GM20431 (cell line): Measurements from ENCODE around the gene GNPTG.

Experiments used
- in situ Hi-C: fragments of 300-500 bp; cut with MseI, MboI; formaldehyde crosslinking; loops from one replicate; pipeline ENCODE4 v1.15.0; 2020; ENCODE audit warnings: low sequenced_read_pairs; ENCODE audit not compliant: unreplicated experiment

The GNPTG gene

GRCh38 chr16:1387331-1387730 is 35.6 kb downstream of the GNPTG start:
- in situ Hi-C loops = no loop called here

DNA sequence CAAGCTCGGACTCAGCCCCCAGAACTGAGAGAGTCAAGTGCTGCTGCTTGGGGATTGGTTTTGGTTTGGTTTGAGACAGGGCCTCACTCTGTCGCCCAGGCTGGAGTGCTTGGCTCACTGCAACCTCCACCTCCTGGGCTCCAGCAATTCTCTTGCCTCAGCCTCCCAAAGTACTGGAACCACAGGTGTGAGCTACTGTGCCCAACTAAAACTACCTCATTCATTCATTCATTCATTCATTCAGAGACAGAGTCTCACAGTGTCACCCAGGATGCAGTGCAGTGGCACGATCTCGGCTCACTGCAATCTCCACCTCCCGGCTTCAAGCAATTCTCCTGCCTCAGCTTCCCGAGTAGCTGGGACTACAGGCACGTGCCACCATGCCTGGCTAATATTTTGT is 38.0 kb downstream of the GNPTG start:
- in situ Hi-C loops = no loop called here

- in situ Hi-C loops = no loop called here
These were observed 38.6 kb downstream of the GNPTG start for GRCh38 chr16:1390239-1390779.

GRCh38 chr16:1392826-1393225 is 41.1 kb downstream of the GNPTG start:
- in situ Hi-C loops = no loop called here

DNA sequence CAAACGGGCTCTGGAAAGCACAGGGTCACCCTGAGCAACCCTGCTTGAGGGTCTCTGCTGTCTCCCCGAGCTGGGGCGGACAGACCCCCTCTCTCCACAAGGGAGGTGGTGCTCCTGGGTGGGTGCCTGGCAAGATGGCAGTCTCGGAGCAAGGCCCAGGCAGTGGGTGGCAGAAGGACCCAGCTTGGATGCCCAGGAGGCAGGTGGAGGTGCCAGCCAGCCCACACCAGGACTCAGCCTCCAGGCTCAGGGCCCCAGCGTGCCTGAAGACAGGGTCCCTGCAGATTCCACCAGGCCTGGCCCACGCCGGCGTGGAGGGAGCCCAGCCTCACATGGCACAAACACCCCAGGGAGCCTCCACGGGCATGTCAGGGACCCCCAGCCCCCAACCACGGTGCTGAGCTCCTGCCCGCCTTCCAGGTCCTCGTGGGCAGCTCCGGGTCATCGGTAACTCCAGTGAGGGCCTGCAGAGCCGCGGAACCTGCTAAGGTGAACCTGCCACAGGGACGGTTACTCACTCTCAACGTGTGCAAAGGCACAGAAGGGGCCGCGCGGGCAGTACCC is 42.0 kb downstream of the GNPTG start:
- in situ Hi-C loops = no loop called here

DNA sequence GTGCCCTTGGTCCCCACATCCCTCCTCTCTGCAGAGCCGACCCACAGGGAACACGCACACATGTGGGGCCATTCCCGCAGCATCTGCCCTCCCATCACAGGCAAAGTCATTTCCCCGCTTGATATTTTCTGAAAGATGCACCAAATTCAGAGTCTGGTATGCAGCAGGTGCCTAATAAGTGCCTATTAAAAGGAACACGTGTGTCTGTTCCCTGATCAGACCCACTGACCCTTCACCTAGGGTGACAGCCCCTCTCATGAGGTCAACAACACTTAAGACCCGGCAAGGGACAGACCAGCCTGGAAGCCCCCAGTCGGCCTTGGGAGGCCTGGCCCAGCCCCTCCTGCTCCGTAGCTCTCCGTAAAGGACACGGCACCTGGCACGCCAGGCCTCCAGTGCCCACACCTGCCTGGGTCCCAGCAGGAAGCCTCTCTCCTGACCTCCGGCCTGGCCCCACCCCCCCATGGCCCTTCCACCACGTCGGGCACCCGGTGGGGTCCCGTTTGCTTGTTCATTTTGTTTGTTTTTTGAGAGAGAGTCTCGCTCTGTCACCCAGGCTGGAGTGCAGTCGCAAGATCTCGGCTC is 42.7 kb downstream of the GNPTG start:
- in situ Hi-C loops = no loop called here

DNA sequence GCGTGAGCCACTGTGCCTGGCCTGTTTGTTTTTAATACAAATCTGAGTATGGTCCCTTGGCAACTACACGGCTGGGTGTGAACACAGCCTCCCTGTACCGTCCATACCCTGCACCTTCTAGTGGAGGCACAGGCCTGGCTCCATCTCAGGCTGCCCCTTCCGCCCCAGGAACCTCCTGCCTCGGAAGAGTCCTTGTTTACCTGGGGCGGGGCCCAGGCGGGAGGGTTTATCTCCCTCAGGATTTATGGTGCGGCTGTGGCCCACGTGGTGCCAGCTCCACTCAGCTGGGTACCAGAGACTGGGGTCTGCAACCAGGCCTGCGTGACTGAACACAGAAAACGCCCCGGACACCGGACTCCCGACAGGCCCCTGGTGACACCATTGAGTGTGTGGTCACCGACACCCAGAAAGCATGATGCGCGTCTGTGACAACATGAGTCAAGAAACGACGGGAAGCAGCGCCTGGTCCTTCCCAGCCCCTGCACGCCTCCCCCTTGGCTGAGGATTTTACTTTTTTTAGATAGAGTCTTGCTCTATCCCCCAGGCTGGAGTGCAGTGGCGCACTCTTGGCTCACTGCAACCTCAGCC is 43.8 kb downstream of the GNPTG start:
- in situ Hi-C loops = no loop called here

- in situ Hi-C loops = no loop called here
These were observed 46.0 kb downstream of the GNPTG start for GRCh38 chr16:1397779-1398178.

DNA sequence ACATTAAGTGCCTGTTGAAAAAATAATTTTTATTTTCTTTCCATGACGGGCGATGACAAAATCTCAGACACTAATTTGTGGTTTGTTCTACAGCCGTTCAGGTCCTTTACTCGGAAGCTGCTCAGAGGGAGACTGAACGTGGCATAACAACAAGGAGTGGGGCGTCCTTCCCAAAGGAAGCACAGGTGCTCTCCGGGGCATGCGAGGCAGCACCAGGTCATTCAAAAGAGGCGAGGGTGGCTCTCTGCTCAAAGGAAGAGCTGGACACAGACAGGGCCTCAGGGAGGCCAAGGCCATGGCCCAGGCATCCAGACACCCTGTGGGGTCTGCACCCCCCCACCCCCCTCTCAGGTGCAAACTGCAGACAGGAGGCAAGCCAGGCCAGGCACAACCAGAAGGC is 46.6 kb downstream of the GNPTG start:
- in situ Hi-C loops = no loop called here

DNA sequence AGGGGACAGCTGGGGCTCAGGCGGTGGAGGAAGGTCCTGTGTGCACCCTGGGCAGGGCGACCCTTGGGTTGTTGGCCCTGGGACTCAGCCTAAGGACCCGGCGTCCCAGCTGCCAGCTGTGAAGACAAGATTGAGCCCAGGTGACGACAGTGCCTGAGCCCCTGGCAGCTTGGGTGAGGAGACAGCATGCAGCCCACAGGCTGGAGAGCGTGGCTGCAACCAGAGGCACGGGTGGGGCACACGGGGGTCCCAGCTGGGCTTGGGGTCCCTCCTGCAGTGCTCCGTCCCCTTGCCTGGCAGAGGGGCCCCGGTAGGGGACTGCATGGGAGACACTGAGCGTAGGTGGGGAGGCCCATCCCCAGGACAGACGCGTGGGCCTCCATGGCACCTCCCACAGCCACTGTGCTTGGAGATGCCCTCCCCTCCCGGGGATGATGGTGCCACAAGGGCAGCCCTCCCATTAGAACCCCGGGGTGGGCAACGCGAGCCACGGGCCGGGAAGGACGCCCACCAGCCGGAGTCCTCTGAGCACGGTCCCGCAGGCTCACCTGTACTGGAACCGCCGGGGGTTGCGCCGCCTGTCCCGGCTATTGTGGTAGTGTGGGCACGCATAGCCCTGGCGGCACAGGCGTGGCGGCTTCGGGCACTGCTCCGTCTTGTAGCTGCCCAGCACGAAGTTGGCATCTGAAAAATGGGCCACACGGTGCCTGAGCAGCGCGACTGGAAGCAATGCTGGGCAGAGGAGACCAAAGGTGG is 47.3 kb downstream of the GNPTG start:
- in situ Hi-C loops = no loop called here

- in situ Hi-C loops = no loop called here
These were observed 49.5 kb downstream of the GNPTG start for GRCh38 chr16:1401061-1401757.

DNA sequence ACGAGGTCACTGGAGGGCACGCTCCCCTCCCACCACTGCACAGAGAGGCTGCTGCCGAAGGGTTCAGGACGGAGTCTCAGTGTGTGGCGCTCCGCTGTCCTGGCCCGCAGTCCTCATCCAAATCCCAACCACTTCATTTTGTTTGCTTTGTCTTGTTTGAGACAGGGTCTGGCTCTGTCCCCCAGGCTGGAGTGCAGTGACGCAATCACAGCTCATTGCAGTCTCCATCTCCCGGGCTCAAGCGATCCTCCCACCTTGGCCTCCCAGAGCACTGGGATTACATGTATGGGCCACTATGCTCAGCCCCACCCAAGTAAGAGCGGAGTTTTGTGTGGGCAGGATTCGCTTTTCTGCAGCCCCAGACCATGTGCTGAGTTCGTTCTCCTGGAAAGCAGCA is 50.0 kb downstream of the GNPTG start:
- in situ Hi-C loops = no loop called here

DNA sequence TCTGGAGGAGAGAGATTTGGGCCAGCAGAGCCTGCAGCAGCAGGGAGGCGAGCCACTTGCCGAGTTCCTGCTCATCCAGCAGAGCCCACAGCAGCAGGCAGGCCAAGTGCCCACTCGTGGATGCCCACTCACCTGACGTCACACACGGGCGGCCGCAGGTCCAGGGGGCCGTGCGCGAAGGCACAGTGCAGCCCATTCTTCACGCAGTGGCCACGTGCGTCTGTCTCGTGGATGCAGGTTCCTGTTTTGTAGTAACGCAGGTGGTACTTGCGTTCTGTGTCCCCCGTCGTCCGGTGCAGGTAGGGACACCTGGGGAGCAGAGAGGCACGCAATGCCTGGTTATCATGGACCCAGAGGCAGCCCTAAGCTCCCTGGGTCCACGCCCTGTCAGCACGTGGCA is 51.3 kb downstream of the GNPTG start:
- in situ Hi-C loops = no loop called here

- in situ Hi-C loops = no loop called here
These were observed 52.0 kb downstream of the GNPTG start for GRCh38 chr16:1403733-1404132.

DNA sequence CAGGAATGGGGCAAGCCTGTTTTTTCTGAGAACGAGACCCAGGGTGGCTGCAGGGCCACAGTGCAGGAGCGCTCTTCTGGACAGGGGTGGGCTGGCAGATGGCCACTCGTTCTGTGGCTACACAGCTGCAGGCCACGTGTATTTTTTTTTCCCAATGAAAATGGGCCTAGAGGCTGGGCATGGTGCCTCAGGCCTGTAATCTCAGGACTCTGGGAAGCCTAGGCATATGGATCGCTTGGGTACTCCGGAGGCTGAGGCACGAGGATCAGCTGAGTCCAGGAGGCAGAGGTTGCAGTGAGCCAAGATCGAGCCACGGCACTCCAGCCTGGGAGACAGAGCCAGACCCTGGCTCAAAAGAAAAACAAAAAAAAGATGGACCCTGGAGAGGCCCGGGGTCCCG is 56.0 kb downstream of the GNPTG start:
- in situ Hi-C loops = no loop called here

- in situ Hi-C loops = no loop called here
These were observed 56.6 kb downstream of the GNPTG start for GRCh38 chr16:1408171-1408837.

DNA sequence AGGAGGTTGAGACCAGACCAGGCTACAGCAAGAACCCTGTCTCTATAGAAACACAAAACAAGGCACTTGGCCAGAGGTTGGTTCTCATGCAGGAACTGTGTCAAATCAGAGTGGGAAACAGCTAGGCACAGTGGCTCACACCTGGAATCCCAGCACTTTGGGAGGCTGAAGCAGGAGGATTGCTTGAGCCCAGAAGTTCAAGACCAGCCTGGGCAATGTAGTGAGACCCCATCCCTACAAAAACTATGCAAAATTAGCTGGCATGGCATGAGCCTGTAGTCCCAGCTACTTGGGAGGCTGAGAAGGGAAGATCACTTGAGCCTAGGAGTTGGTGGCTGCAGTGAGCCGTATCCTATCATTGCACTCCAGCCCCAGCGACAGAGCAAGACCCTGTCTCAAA is 61.1 kb downstream of the GNPTG start:
- in situ Hi-C loops = no loop called here
